ENCODE results near the gene DLG2.

GRCh38 chr11:84871116-84871515 lies 756.0 kb downstream of the DLG2 start:
- TF ChIP-seq CTCF (IDR thresholded peaks at IDR 0.05) (no peak), EP300 (IDR thresholded peaks at IDR 0.05) (no peak)

All from suprapubic skin (tissue), 3 donors.